PFSK-1 (cell line): ENCODE measurements around the gene C2orf76.

Experiments
- FOXP2 ChIP-seq: optimal IDR thresholded peaks from 2 replicates; pipeline ENCODE3; 2011; ENCODE audit warnings: borderline replicate concordance, control low read depth, inconsistent platforms; ENCODE audit not compliant: insufficient read depth; ENCODE audit errors: extremely low read length, extremely low read depth
- POLR2AphosphoS5 ChIP-seq: IDR thresholded peaks from 2 replicates; pipeline ENCODE4 v1.6.1; 2012; ENCODE audit warnings: low read depth, mild to moderate bottlenecking, control low read depth, low read length, moderate library complexity
- SIN3A ChIP-seq: IDR thresholded peaks from 2 replicates; pipeline ENCODE4 v1.6.1; 2012; ENCODE audit warnings: mild to moderate bottlenecking, low read length, moderate library complexity, borderline replicate concordance; ENCODE audit not compliant: insufficient read depth
- TAF1 ChIP-seq: IDR thresholded peaks from 2 replicates; pipeline ENCODE4 v1.6.1; 2012; ENCODE audit warnings: low read length, control low read depth, borderline replicate concordance; ENCODE audit not compliant: insufficient read depth
- TF ChIP-seq, protein P1 (sequence below), 2 experiments: IDR thresholded peaks; 2 replicates each; pipeline versions ENCODE4 v1.6.1 to v1.8.0; 2011 to 2012; ENCODE audit warnings: low read depth in 2 of 2, low read length in 2 of 2, control low read depth in 1 of 2, inconsistent platforms in 1 of 2, mild to moderate bottlenecking in 1 of 2, moderate library complexity in 1 of 2; ENCODE audit not compliant: insufficient read depth in 1 of 2

Gene C2orf76

DNA sequence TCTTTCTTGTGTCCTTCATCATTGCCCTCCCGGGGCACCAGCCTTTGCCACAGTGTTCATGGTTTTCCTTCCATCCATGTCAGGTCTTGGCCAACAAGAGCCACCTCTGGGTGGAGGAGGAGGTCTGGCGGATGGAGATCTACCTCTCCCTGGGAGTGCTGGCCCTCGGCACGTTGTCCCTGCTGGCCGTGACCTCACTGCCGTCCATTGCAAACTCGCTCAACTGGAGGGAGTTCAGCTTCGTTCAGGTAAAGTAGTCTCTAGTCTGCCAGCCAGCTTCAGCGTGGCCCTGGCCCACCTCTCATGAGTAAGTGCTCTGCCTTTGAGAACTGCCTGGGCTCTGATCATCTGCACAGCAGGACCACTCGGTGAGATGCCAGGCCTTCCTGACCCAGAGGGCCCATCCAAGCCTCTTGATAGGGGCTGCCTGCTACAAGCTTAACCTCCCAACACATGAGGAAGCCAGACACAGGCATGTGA, 112.0 kb downstream of the C2orf76 start:
- no peak for TF ChIP-seq TAF1
- TF ChIP-seq SIN3A: no peak
- TF ChIP-seq, protein P1, sequence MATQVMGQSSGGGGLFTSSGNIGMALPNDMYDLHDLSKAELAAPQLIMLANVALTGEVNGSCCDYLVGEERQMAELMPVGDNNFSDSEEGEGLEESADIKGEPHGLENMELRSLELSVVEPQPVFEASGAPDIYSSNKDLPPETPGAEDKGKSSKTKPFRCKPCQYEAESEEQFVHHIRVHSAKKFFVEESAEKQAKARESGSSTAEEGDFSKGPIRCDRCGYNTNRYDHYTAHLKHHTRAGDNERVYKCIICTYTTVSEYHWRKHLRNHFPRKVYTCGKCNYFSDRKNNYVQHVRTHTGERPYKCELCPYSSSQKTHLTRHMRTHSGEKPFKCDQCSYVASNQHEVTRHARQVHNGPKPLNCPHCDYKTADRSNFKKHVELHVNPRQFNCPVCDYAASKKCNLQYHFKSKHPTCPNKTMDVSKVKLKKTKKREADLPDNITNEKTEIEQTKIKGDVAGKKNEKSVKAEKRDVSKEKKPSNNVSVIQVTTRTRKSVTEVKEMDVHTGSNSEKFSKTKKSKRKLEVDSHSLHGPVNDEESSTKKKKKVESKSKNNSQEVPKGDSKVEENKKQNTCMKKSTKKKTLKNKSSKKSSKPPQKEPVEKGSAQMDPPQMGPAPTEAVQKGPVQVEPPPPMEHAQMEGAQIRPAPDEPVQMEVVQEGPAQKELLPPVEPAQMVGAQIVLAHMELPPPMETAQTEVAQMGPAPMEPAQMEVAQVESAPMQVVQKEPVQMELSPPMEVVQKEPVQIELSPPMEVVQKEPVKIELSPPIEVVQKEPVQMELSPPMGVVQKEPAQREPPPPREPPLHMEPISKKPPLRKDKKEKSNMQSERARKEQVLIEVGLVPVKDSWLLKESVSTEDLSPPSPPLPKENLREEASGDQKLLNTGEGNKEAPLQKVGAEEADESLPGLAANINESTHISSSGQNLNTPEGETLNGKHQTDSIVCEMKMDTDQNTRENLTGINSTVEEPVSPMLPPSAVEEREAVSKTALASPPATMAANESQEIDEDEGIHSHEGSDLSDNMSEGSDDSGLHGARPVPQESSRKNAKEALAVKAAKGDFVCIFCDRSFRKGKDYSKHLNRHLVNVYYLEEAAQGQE (IDR thresholded peaks at IDR 0.05; ENCODE audit: insufficient read depth in 1 of 2, low read depth in 2 of 2, low read length in 2 of 2): no peak
- TF ChIP-seq POLR2AphosphoS5: no peak
- TF ChIP-seq FOXP2: no peak

DNA sequence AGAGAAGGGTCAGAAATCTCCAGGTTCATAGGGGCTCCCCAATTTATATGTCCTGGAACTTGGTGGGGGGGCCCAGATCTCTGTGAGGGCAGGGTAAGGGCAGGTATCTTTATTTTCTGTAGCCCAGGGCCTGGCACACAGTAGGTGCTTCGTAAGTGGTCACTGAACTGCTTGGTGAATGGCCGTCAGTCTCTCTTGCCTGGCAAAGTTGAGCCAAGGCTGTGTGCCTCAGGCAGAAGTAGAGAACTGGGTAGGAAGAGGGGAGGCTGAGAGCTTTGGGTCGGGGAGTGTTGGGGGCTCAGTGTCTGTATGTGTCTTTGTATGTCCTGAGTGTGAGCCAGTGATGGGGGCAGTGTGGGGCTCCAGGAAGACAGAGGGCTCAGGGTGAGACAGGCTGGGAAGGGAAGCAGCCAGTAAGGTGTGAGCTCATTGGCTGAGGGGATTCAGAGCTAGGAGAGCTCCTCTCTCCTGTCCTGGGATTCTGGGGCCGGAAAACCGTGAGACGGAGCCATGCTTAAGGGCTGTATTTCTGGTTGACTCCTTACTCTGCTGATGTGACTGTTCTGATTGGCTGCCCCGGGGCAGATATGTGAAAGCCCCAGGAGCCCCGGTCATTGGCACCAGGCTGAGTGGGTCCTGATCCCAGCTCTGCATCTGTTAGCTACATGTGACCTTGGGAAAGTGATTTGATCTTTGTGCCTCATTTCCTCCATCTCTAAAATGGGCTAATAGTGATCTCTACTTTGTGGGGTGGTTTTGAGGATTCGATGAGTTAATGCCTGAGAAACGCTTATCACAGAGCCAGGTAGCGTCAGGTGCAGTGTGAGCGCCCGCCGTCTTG, 112.7 kb downstream of the C2orf76 start:
- TF ChIP-seq, protein P1 (IDR thresholded peaks at IDR 0.05; ENCODE audit: insufficient read depth in 1 of 2, low read depth in 2 of 2, low read length in 2 of 2): no peak
- TF ChIP-seq TAF1 (no peak), SIN3A (no peak), POLR2AphosphoS5 (no peak), FOXP2 (no peak)

DNA sequence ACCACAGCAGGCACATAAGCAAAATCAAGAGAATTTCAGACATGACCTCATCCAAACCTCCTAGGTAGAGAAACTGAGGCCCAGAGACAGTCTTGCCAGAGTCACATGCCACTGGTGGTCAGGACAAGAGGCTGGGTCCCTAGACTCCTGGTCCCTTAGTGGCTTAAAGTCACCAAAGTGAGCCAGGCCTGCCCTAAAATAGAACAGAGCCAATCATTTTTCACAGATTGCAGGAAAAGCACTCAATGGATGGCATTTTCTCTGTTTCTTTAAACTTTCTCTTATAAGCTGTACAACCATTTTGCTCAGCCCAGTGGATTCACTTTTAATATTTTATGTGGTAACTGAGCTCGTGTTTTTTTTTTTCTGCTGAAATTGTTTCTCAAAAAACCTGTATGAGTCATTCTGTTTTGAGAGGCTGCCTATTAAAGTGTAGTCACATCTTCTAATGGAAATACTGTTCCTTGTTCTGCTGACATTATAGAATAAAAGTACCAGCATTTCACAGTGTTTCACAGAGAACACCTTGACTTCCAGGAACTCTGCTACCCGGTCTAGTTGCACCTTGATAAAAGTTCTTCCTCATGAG, 113.4 kb downstream of the C2orf76 start:
- no peak for TF ChIP-seq FOXP2
